ENCODE results near the gene MTX1. TPM values are rescaled to one million over a fixed set of nuclear protein-coding genes. Genes with fewer than 3 reads are reported as not detected.

MTX1 gene
- total RNA-seq, 2 experiments from 2014 or later, result 70.4 to 71.1 TPM

GRCh38 chr1:155260276-155260675 lies 51.8 kb downstream of the MTX1 start:
- POLR2A ChIA-PET, result no interaction called here
- CTCF ChIA-PET, result interaction anchor here (0.6 to 4.4 kb wide), 3 partner anchors 9 to 635 kb away, joined by 3 to 51 read pairs (median 6); partner anchors contain the start of gene HCN3

DNA sequence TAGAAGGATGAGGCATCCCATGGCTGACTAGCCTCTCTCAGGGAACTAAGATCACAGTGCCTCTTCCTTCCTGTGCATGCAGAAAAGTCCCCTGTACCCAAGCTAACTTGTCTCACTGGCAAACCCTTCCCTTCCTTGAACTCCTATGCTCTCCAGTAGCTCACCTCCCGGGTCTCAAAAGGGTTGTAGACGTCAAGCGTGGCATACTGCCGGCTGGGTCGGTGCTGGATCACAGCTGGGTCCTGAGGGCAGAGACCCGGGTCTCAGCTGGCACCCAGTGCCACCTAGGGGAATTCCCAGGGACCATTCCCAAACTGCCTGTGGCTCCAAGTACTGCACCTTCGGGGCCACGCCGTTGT lies 53.0 kb downstream of the MTX1 start:
- ChIA-PET POLR2A (interaction anchor here (0.6 to 1.7 kb wide), 8 partner anchors 10 to 67 kb away, joined by 3 to 20 read pairs (median 4); partner anchors contain the start of gene CLK2), CTCF (interaction anchor here (1.8 to 4.4 kb wide), 3 partner anchors 10 to 62 kb away, joined by 6 to 51 read pairs (median 6); partner anchors contain the start of gene HCN3)

DNA sequence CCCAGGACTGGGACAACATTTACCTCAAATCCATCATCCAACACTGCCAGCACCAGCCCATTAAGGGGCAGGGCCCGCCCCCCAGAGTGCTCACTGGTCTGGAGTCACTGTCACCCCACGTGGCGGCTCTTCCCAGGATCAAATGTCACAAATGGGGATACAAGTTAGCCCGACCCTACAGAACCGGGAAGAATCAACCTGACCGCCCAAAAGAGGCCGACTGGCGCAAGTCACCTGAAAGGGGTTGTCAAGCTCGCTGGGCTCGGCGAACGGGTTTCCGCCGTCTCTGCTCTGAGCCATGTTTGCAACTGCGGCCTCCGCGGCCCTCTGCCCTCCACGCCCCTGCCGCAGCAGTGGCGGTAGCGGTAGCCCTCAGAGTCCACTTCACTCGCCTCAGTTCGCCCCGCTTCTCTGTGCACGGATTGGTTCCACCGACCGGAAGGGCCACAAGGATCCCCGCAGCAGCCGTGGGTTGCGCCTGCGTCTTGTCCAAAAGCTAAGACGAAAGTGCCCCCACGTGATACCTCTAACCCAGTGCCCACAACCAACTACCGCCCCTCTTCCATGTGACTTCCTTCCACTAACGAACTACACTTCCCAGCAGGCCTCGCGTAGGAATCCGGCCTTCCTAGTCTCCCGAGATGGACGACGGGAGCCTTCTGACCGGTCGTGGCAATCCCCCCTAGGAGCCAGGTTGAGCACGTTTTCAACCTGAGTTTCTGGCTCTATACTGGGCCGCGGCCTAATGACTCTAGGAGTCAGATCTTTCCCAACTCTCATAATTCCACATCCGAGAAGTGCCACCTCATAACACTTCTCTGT lies 53.6 kb downstream of the MTX1 start, which contains the start of gene SCAMP3:
TSS of gene SCAMP3 (minus strand) at position 509 of the 822 bp plus-strand sequence. CDS start at position 300, 209 bp downstream.
- ChIA-PET CTCF (interaction anchor here (1.8 to 4.4 kb wide), 3 partner anchors 11 to 62 kb away, joined by 6 to 51 read pairs (median 6); partner anchors contain the start of gene HCN3), POLR2A (interaction anchor here (0.6 to 1.7 kb wide), 7 partner anchors 11 to 68 kb away, joined by 3 to 20 read pairs (median 4); partner anchors contain the start of gene CLK2)

- ChIA-PET CTCF (interaction anchor here (1.2 to 2.1 kb wide), 3 partner anchors 10 to 14 kb away, joined by 3 to 13 read pairs (median 6); partner anchors contain the start of gene CLK2), POLR2A (no interaction called here)
Measured at GRCh38 chr1:155263067-155263466, 54.6 kb downstream of the MTX1 start.

Other genes with a start within 250 kb of the MTX1 start
- 10 to 100 TPM; 28.7 to 30.1 TPM for gene PYGO2, start 246.9 kb upstream of the MTX1 start, total RNA-seq
- gene SHC1, start 237.9 kb upstream of the MTX1 start, total RNA-seq, result 10 to 100 TPM; 31.2 to 36.3 TPM
- 100 to 1,000 TPM; 136 to 137 TPM for gene CKS1B, start 234.0 kb upstream of the MTX1 start, total RNA-seq
- gene FLAD1, start 225.4 kb upstream of the MTX1 start, total RNA-seq, result 10 to 100 TPM; 62.8 to 63.2 TPM
- under 1 TPM in 1 of 2 experiments, not detected in 1; 0.61 TPM for gene LENEP, start 215.1 kb upstream of the MTX1 start, total RNA-seq
- gene ZBTB7B, start 205.9 kb upstream of the MTX1 start, total RNA-seq, result 10 to 100 TPM; 33.4 to 34.3 TPM
- under 1 TPM in 1 of 2 experiments, not detected in 1; 0.21 TPM for gene DCST2, start 174.9 kb upstream of the MTX1 start, total RNA-seq
- not detected for gene DCST1, start 174.9 kb upstream of the MTX1 start, total RNA-seq
- 10 to 100 TPM; 38.5 to 44.6 TPM for gene ADAM15, start 157.4 kb upstream of the MTX1 start, total RNA-seq
- gene EFNA4, start 145.0 kb upstream of the MTX1 start, total RNA-seq, result 1 to 10 TPM; 3.4 to 4.6 TPM
- gene EFNA3, start 129.9 kb upstream of the MTX1 start, total RNA-seq, result 1 to 10 TPM; 3.1 to 3.5 TPM
- gene EFNA1, start 80.8 kb upstream of the MTX1 start, total RNA-seq, result under 1 TPM in 1 of 2 experiments, not detected in 1; 0.15 TPM
- 10 to 100 TPM; 54.3 to 56.8 TPM for gene SLC50A1, start 72.8 kb upstream of the MTX1 start, total RNA-seq
- gene DPM3, start 68.2 kb upstream of the MTX1 start, total RNA-seq, result 10 to 100 TPM; 31.3 to 32.0 TPM
- gene KRTCAP2, start 35.4 kb upstream of the MTX1 start, total RNA-seq, result 100 to 1,000 TPM; 179 to 199 TPM
- 1 to 10 TPM; 7.3 to 7.8 TPM for gene TRIM46, start 34.8 kb upstream of the MTX1 start, total RNA-seq
- gene THBS3, start 798 bp upstream of the MTX1 start, total RNA-seq, result 1 to 10 TPM; 7.0 to 8.7 TPM
- 10 to 100 TPM; 47.2 to 50.7 TPM for gene ENTREP3, start 46.8 kb downstream of the MTX1 start, total RNA-seq
- gene SCAMP3, start 53.7 kb downstream of the MTX1 start, total RNA-seq, result 100 to 1,000 TPM; 136 to 138 TPM
- gene CLK2, start 64.8 kb downstream of the MTX1 start, total RNA-seq, result 10 to 100 TPM; 79.6 to 82.7 TPM
- 1 to 10 TPM; 3.4 to 3.7 TPM for gene HCN3, start 68.8 kb downstream of the MTX1 start, total RNA-seq
- gene PKLR, start 92.7 kb downstream of the MTX1 start, total RNA-seq, result not detected
- 100 to 1,000 TPM; 233 to 253 TPM for gene FDPS, start 100.2 kb downstream of the MTX1 start, total RNA-seq
- 10 to 100 TPM; 27.9 to 30.0 TPM for gene RUSC1, start 112.2 kb downstream of the MTX1 start, total RNA-seq